ENCODE data around the gene SSH2. TPM values are rescaled to one million over a fixed set of nuclear protein-coding genes. Genes with fewer than 3 reads are reported as not detected.

The SSH2 gene
- total RNA-seq, 2 experiments from 2014 or later = 39.4 to 73.9 TPM

DNA sequence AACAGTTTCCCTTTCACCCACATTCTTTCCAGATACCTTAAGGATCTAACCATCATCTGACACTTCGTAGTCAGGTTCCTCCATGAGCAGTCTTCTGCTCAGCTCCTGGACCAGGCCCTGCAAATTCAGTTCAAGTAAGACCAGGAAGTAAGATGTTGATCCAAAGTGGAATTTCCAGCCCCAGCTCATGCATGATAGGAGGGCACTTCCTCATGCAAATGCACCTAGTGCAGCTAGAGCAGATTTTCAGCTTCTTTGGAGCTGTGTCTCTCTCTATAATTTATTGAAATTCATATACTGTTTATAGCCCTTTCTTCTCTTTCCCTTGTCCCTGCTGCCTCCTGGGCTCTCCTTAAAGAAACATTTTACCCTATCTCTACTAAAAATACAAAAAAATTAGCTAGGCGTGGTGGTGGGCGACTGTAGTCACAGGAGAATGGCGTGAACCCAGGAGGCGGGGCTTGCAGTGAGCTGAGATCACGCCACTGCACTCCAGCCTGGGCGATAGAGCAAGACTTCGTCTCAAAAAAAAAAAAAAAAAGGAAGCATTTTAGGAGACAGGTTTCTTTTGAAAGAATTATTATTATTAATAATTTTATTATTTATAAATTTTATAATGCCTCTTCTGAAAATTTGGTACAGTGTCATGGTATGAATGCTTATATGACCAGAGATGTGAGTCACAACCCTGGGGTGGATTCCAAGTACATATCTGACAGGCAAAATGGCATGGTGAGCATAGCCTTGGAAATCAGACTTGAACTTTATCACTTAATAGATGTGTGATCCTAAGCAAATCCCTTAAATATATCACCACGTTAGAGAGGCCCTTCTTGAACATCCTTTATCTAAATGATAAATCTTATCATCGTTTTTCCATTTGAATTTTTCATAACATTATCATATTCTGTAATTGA is 94.3 kb downstream of the SSH2 start:
- H3K4me2 ChIP-seq (ENCODE audit: low read length) = no peak overlapping the region
- BruUV-seq (replicated peaks) = no TSS peak
- intact Hi-C loops (cut with micrococcal nuclease; ENCODE audit: unreplicated experiment) = no loop called here

DNA sequence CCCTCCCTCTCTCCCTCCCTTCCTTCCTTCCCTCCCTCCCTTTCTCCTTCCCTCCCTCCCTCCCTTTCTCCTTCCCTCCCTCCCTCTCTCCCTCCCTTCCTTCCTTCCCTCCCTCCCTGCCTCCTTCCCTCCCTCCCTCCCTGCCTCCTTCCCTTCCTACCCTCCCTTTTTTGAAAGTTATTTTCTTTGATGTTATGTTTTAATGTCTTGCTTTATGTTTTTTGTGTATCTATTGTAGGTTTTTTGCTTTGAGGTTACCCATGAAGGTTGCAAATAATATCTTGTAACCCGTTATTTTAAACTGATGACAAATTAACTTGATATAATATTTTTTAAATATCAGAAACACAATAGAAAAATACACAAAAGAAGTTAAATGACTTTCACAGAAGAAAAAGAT is 96.2 kb downstream of the SSH2 start:
- intact Hi-C loops (cut with micrococcal nuclease; ENCODE audit: unreplicated experiment) = no loop called here

More for the DNA sequence above, 94.3 kb downstream of the SSH2 start:
- Histone ChIP-seq H3K9me2 (ENCODE audit: insufficient read depth, low read length) (no peaks in the 10 kb centered on the region), H2AFZ (ENCODE audit: low read length) (no peak overlapping the region), H3K9me3 (ENCODE audit: low read length) (no peaks in the 10 kb centered on the region), H3K36me3 (ENCODE audit: insufficient read depth, low read length) (no peaks in the 10 kb centered on the region), H3K4me1 (ENCODE audit: insufficient read depth, low read length, poor library complexity, severe bottlenecking) (peaks cover 4% of the 10 kb centered on the region), H3K79me2 (ENCODE audit: insufficient read depth, low read depth, low read length) (peaks cover 4% of the 10 kb centered on the region; the same call in 1 of the 2 replicates), H3K27ac (ENCODE audit: low read depth, low read length, poor library complexity, severe bottlenecking) (no peak overlapping the region), H3K4me3 (ENCODE audit: low read depth, low read length, poor library complexity, severe bottlenecking) (no peak overlapping the region), H4K20me1 (ENCODE audit: insufficient read depth, low read length) (no peaks in the 10 kb centered on the region)
- POLR2A ChIA-PET = interaction anchor here (0.6 to 1.2 kb wide), 4 partner anchors 10 to 161 kb away, joined by 3 read pairs; no protein-coding TSS in a partner anchor
- CTCF ChIA-PET (ENCODE audit: unreplicated experiment) = no interaction called here
- no peak for TF ChIP-seq EZH2phosphoT487 (IDR thresholded peaks at IDR 0.05; ENCODE audit: borderline replicate concordance, low read depth, low read length)
- TF ChIP-seq CTCF (conservative IDR thresholded peaks at IDR 0.05; ENCODE audit: low read length) = no peak
- no peak for DNase-seq (ENCODE audit: low spot score)

More for the DNA sequence above, 96.2 kb downstream of the SSH2 start:
- Histone ChIP-seq H3K4me2 (ENCODE audit: low read length) (no peak overlapping the region), H3K27ac (ENCODE audit: low read depth, low read length, poor library complexity, severe bottlenecking) (no peak overlapping the region), H2AFZ (ENCODE audit: low read length) (no peak overlapping the region), H3K36me3 (ENCODE audit: insufficient read depth, low read length) (no peaks in the 10 kb centered on the region), H3K79me2 (ENCODE audit: insufficient read depth, low read depth, low read length) (peaks cover 4% of the 10 kb centered on the region; the same call in 1 of the 2 replicates), H3K9me2 (ENCODE audit: insufficient read depth, low read length) (no peaks in the 10 kb centered on the region), H3K9me3 (ENCODE audit: low read length) (no peaks in the 10 kb centered on the region), H3K4me1 (ENCODE audit: insufficient read depth, low read length, poor library complexity, severe bottlenecking) (peaks cover 6% of the 10 kb centered on the region), H4K20me1 (ENCODE audit: insufficient read depth, low read length) (no peaks in the 10 kb centered on the region), H3K4me3 (ENCODE audit: low read depth, low read length, poor library complexity, severe bottlenecking) (no peak overlapping the region)
- TF ChIP-seq CTCF (conservative IDR thresholded peaks at IDR 0.05; ENCODE audit: low read length) (no peak), EZH2phosphoT487 (IDR thresholded peaks at IDR 0.05; ENCODE audit: borderline replicate concordance, low read depth, low read length) (no peak)
- CTCF ChIA-PET (ENCODE audit: unreplicated experiment) = no interaction called here
- BruUV-seq (replicated peaks) = no TSS peak
- no peak for DNase-seq (ENCODE audit: low spot score)
- POLR2A ChIA-PET = no interaction called here

Measured in OCI-LY7 (cell line).